Erythroblast (primary cell): ENCODE measurements around the gene WDR90.

Experiments
- GATA1 ChIP-seq: IDR thresholded peaks from 2 replicates; pipeline ENCODE4 v1.6.1; 2011; ENCODE audit warnings: low read depth, mild to moderate bottlenecking, control low read depth, low read length, moderate library complexity
- POLR2A ChIP-seq: IDR thresholded peaks from 2 replicates; pipeline ENCODE4 v1.6.1; 2011; ENCODE audit warnings: mild to moderate bottlenecking, low read length

DNA sequence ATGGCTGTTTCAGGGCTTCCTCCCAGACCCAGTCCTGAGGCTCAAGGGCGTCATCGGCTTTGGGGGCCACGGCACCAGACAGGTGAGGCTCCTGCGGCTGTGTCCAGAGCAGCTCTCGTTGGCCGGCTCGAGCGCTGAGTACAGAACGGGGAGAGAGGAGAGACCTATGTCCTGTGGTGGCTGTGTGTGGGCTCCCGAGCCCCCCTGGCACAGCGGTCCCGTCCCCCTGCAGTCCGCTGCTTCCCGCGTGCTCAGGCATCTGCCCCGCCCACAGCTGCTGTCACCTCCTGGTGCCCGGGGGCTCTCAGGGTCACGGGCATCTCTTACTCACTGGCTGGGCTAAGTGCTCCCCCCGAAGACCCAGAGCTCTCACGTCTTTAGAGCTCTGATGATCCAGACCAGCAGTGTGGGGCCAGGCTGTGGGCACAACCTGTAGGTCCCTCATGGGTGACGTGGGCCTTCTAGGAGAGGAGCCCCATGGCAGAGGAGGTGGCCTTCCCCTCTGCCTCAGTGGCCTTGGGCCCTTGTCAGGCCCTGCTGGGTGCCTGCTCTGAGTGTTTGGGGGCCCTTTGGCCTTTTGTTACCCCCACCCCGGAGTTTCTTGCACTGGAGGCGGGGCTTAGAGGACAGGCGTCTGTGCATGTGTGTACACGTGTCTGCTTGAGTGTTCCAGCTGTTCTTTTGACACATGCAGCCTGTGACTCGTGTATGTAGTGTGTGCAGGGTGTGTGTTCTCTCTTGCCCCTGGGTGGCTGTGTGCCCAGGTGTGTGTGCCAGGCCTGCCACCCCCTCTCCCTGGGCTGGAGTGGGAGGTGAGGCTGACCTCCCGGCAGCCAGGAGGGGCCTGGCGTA lies 3.5 kb downstream of the WDR90 start:
- TF ChIP-seq POLR2A (no peak), GATA1 (no peak)
